Left cardiac atrium (tissue), 4 donors: ENCODE results near the gene XXYLT1. TPM values are rescaled to one million over a fixed set of nuclear protein-coding genes. Genes with fewer than 3 reads are reported as not detected.
A peak's percentile ranks its signal among the peaks of the same experiment; 100 is the strongest.

Experiments
- ATAC-seq, 2 donors: fragments of 200-7000 bp; cut with Tn5 transposase; one replicate each; pipeline ENCODE4 v1.9.1; 2020; ENCODE audit warnings: mild to moderate bottlenecking in 2 of 2, moderate library complexity in 2 of 2
- DNase-seq: peaks from one replicate; pipeline ENCODE4 v3.0.0-alpha.2; 2020
- intact Hi-C, 2 donors: fragments of 100-400 bp; cut with DNase I; formaldehyde crosslinking; loops; one replicate each; pipeline versions ENCODE4 v1.14.1 to v1.15.1; 2022 to 2023
- total RNA-seq, 2 donors: library from RNA; stranded (reverse); fragmentation: NEBNext Ultra II Directional; extraction: Animal tissue kit (Norgen Biotek cat#: 25700); gene quantifications; one replicate each; pipeline ENCODE4 v1.2.1, GENCODE V29; 2021
- donor health status: DM: no; HTN: yes; CAD: no.
- donor health status: DM: no; HTN: yes; CAD: no; lungs with severe emphysema.
- donor health status: DM: yes; HTN: yes; CAD: no.
- donor health status: Dilated cardiomyopathy.

Gene XXYLT1
- total RNA-seq, 2 donors from 2014 or later: 4.2 to 8.8 TPM

GRCh38 chr3:195181113-195181498, 89.9 kb downstream of the XXYLT1 start:
- DNase-seq: no peak
- ATAC-seq: no peak
- intact Hi-C loops: no loop called here

GRCh38 chr3:195180490-195181112, 90.4 kb downstream of the XXYLT1 start:
- no peak for ATAC-seq

GRCh38 chr3:195179776-195180489, 91.0 kb downstream of the XXYLT1 start:
- intact Hi-C loops: no loop called here
- DNase-seq: peak; percentile 40
- ATAC-seq: peak; percentile 29 to 32

More at GRCh38 chr3:195180490-195181112, 90.4 kb downstream of the XXYLT1 start:
- DNase-seq: no peak
- intact Hi-C loops: no loop called here

- intact Hi-C loops: no loop called here
- ATAC-seq: peak; percentile 64 to 67
- DNase-seq: peak; percentile 61
These were observed 92.6 kb downstream of the XXYLT1 start for GRCh38 chr3:195178124-195178910.

GRCh38 chr3:195177422-195178123, 93.4 kb downstream of the XXYLT1 start:
- intact Hi-C loops: no loop called here

GRCh38 chr3:195176776-195177175, 94.2 kb downstream of the XXYLT1 start:
- ATAC-seq: no peak
- intact Hi-C loops: no loop called here
- no peak for DNase-seq

More at GRCh38 chr3:195177422-195178123, 93.4 kb downstream of the XXYLT1 start:
- DNase-seq (no peak), ATAC-seq (no peak)

GRCh38 chr3:195175476-195176337, 95.3 kb downstream of the XXYLT1 start:
- intact Hi-C loops: no loop called here
- DNase-seq (no peak), ATAC-seq (no peak)

- DNase-seq (no peak), ATAC-seq (no peak)
- intact Hi-C loops: no loop called here
These were observed 95.9 kb downstream of the XXYLT1 start for GRCh38 chr3:195175076-195175475.

- intact Hi-C loops: loop anchor here in 1 of 2 donors (5.0 kb wide), 1 partner anchor 69 kb away; no protein-coding TSS in a partner anchor
These were observed 97.3 kb downstream of the XXYLT1 start for GRCh38 chr3:195173657-195174056.

GRCh38 chr3:195172896-195173295, 98.1 kb downstream of the XXYLT1 start:
- intact Hi-C loops: loop anchor here in 1 of 2 donors (5.0 kb wide), 1 partner anchor 69 kb away; no protein-coding TSS in a partner anchor
- ATAC-seq (no peak), DNase-seq (no peak)

More at GRCh38 chr3:195173657-195174056, 97.3 kb downstream of the XXYLT1 start:
- ATAC-seq (no peak), DNase-seq (no peak)

GRCh38 chr3:195172039-195172684, 98.8 kb downstream of the XXYLT1 start:
- DNase-seq (no peak), ATAC-seq (peak; percentile 9 to 44)
- intact Hi-C loops: loop anchor here in 1 of 2 donors (5.0 kb wide), 1 partner anchor 70 kb away; no protein-coding TSS in a partner anchor

- intact Hi-C loops: loop anchor here in 1 of 2 donors (5.0 kb wide), 1 partner anchor 71 kb away; no protein-coding TSS in a partner anchor
- peak; percentile 79 to 90 for ATAC-seq
- DNase-seq: no peak
These were observed 99.7 kb downstream of the XXYLT1 start for GRCh38 chr3:195171093-195171873.

GRCh38 chr3:195170496-195170895, 100.5 kb downstream of the XXYLT1 start:
- ATAC-seq: no peak
- intact Hi-C loops: loop anchor here in 1 of 2 donors (5.0 kb wide), 1 partner anchor 72 kb away; no protein-coding TSS in a partner anchor
- no peak for DNase-seq

GRCh38 chr3:195169011-195169649, 101.8 kb downstream of the XXYLT1 start:
- intact Hi-C loops: no loop called here
- no peak for ATAC-seq

GRCh38 chr3:195168009-195168762, 102.8 kb downstream of the XXYLT1 start:
- ATAC-seq (no peak), DNase-seq (no peak)
- intact Hi-C loops: no loop called here

More at GRCh38 chr3:195169011-195169649, 101.8 kb downstream of the XXYLT1 start:
- DNase-seq: no peak
